Neural progenitor cell (in vitro differentiated cells): ENCODE data around the gene TUBGCP3. TPM values are rescaled to one million over a fixed set of nuclear protein-coding genes. Genes with fewer than 3 reads are reported as not detected.
A peak's percentile ranks its signal among the peaks of the same experiment; 100 is the strongest.

Experiments
- DNase-seq: peaks from one replicate; pipeline ENCODE4 v3.0.0-alpha.2; 2016; ENCODE audit warnings: low spot score
- H2AFZ ChIP-seq: fragments of 200-600 bp; sonication (generic); replicated peaks from 2 replicates; pipeline ENCODE4 v1.6.1; 2016; ENCODE audit warnings: antibody characterized with exemption
- H3F3A ChIP-seq: fragments of 200-600 bp; sonication (generic); 2 replicates; pipeline ENCODE4 v1.6.1; 2016; ENCODE audit warnings: antibody characterized with exemption, low read depth
- H3K27ac ChIP-seq: fragments of 200-600 bp; sonication (generic); 2 replicates; pipeline ENCODE4 v1.5.1; 2016; ENCODE audit warnings: mild to moderate bottlenecking
- H3K27me3 ChIP-seq: fragments of 200-600 bp; sonication (generic); 2 replicates; pipeline ENCODE4 v1.6.1; 2016; ENCODE audit warnings: mild to moderate bottlenecking, moderate library complexity
- H3K36me3 ChIP-seq: fragments of 200-600 bp; sonication (generic); 2 replicates; pipeline ENCODE4 v1.5.1; 2016
- H3K4me1 ChIP-seq: fragments of 200-600 bp; sonication (generic); 2 replicates; pipeline ENCODE4 v1.6.1; 2016; ENCODE audit warnings: mixed run types
- H3K4me2 ChIP-seq: fragments of 200-600 bp; sonication (generic); 2 replicates; pipeline ENCODE4 v1.6.1; 2016
- H3K4me3 ChIP-seq: fragments of 200-600 bp; sonication (generic); 2 replicates; pipeline ENCODE4 v1.5.1; 2016
- H3K79me2 ChIP-seq: fragments of 200-600 bp; sonication (generic); 2 replicates; pipeline ENCODE4 v1.6.1; 2016; ENCODE audit warnings: low read depth
- H3K9ac ChIP-seq: fragments of 200-600 bp; sonication (generic); 2 replicates; pipeline ENCODE4 v1.6.1; 2016
- H3K9me3 ChIP-seq: fragments of 200-600 bp; sonication (generic); 2 replicates; pipeline ENCODE4 v1.5.1; 2016; ENCODE audit warnings: low read depth
- H4K20me1 ChIP-seq: fragments of 200-600 bp; sonication (generic); 2 replicates; pipeline ENCODE4 v1.6.1; 2016; ENCODE audit warnings: low read depth
- H3K27ac Mint-ChIP-seq: 3 replicates; pipeline ENCODE4 v1.8.0; 2021; ENCODE audit warnings: mixed read lengths
- H3K27me3 Mint-ChIP-seq: 2 replicates; pipeline ENCODE4 v1.8.0; 2022; ENCODE audit warnings: low read depth, mild to moderate bottlenecking, inconsistent platforms, moderate library complexity, mixed read lengths; ENCODE audit not compliant: insufficient read depth
- H3K36me3 Mint-ChIP-seq: 3 replicates; pipeline ENCODE4 v1.8.0; 2021; ENCODE audit warnings: mixed read lengths
- H3K4me1 Mint-ChIP-seq: 3 replicates; pipeline ENCODE4 v1.8.0; 2021; ENCODE audit warnings: mixed read lengths
- H3K4me3 Mint-ChIP-seq: 3 replicates; pipeline ENCODE4 v1.8.0; 2021; ENCODE audit warnings: mild to moderate bottlenecking, moderate library complexity, mixed read lengths
- H3K9me3 Mint-ChIP-seq: 3 replicates; pipeline ENCODE4 v1.8.0; 2020; ENCODE audit warnings: mixed read lengths
- EZH2 ChIP-seq: fragments of 200-600 bp; sonication (generic); IDR thresholded peaks from 2 replicates; pipeline ENCODE4 v1.6.1; 2017; ENCODE audit warnings: antibody characterized with exemption, mild to moderate bottlenecking, moderate library complexity
- EZH2phosphoT487 ChIP-seq: fragments of 200-600 bp; sonication (generic); IDR thresholded peaks from 2 replicates; pipeline ENCODE4 v1.6.1; 2017; ENCODE audit warnings: antibody characterized with exemption
- total RNA-seq: library from RNA; depleted of rRNA; stranded (reverse); fragments of >200 nt; gene quantifications from 2 replicates; pipeline ENCODE4 v1.2.3, GENCODE V29; 2015; ENCODE audit warnings: low replicate concordance
- TF ChIP-seq, protein P1 (sequence below): fragments of 200-600 bp; sonication (generic); IDR thresholded peaks from 2 replicates; pipeline ENCODE4 v1.5.1; 2017; ENCODE audit warnings: antibody characterized with exemption, mild to moderate bottlenecking

Gene TUBGCP3
- total RNA-seq, 1 donor from 2014 or later = 33.6 TPM

DNA sequence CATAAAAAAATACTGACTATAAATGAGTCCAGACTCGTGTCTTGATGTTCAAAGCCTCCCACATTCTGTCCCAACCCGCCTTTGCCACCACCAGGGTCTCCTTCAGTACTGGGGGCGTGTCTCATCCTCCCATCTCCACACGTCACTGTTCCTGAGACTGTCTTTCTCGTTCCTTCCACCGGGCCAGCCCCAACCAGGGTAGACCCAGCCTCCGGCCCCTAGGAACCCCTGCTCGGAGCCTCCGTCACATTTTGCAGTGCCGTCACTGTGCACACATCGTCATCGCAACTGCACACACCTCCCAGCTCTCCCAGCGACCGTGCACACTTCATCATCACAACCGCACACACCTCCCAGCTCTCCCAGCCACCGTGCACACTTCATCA lies 138.4 kb downstream of the TUBGCP3 start:
- no peaks in the 10 kb centered on the region for H3K9me3 ChIP-seq
- Mint-ChIP-seq H3K4me1 (peaks cover 31% of the 10 kb centered on the region), H3K27ac (no peak overlapping the region), H3K27me3 (peaks cover 11% of the 10 kb centered on the region), H3K9me3 (no peaks in the 10 kb centered on the region), H3K36me3 (no peaks in the 10 kb centered on the region), H3K4me3 (peak overlapping the region; percentile 35)
- H2AFZ ChIP-seq = no peak overlapping the region
- no peak for DNase-seq
- no peaks in the 10 kb centered on the region for H3K4me1 ChIP-seq
- H3K27ac ChIP-seq = no peak overlapping the region
- peaks cover 17% of the 10 kb centered on the region for H3K27me3 ChIP-seq
- no peak overlapping the region for H3K4me2 ChIP-seq
- no peaks in the 10 kb centered on the region for H3F3A ChIP-seq
- TF ChIP-seq EZH2 (no peak), EZH2phosphoT487 (no peak)
- TF ChIP-seq, protein P1, sequence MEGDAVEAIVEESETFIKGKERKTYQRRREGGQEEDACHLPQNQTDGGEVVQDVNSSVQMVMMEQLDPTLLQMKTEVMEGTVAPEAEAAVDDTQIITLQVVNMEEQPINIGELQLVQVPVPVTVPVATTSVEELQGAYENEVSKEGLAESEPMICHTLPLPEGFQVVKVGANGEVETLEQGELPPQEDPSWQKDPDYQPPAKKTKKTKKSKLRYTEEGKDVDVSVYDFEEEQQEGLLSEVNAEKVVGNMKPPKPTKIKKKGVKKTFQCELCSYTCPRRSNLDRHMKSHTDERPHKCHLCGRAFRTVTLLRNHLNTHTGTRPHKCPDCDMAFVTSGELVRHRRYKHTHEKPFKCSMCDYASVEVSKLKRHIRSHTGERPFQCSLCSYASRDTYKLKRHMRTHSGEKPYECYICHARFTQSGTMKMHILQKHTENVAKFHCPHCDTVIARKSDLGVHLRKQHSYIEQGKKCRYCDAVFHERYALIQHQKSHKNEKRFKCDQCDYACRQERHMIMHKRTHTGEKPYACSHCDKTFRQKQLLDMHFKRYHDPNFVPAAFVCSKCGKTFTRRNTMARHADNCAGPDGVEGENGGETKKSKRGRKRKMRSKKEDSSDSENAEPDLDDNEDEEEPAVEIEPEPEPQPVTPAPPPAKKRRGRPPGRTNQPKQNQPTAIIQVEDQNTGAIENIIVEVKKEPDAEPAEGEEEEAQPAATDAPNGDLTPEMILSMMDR = no peak
- H3K9ac ChIP-seq = no peak overlapping the region
- no peaks in the 10 kb centered on the region for H3K36me3 ChIP-seq
- no peaks in the 10 kb centered on the region for H4K20me1 ChIP-seq
- no peaks in the 10 kb centered on the region for H3K79me2 ChIP-seq
- H3K4me3 ChIP-seq = no peak overlapping the region

DNA sequence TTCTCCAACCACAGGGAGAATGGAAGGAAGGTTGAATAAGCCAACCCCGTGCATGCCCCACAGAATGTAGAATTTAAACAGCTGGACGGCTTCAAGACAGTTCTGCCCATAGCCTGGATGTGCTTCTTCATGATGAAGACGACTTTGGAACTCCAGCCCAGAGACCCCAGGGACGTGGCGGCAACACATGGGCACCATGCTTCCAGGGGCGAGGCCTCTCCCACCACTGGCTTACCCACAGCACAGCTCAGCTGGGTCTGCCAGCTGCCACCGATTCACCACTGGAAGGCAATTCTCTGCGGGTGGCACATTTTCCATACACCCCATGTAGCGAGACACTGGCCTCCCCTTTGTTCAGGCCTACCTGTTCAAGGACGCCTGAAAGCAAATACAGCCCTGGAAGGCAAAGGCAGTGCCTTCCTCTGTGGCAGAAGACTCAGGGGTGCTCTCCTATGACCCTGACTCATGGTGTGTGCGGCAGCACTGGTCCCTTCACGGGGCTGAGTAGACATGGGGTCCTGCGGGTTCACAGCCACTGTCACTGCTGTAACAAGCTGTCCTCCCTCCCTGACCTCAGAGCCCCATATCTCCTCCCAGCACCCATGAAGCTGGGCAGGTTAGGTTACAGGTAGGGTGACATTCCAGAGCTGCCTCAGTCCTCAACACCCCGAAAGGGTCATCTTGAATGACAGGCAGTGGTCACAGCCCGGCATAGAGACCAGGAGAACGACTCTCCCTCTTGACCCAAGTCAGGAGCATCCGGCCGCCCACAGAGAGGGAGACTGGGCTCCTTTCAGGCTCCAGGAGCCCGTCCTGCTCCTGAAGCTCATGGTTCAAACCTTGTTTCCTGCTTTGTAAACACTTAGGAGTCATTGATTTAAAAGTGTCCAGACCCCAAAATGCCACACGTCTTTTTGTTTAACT lies 139.1 kb downstream of the TUBGCP3 start:
- no peak overlapping the region for H3K27ac Mint-ChIP-seq
- Histone ChIP-seq H3K4me2 (no peak overlapping the region), H3K9ac (no peak overlapping the region), H3K36me3 (no peaks in the 10 kb centered on the region), H3K4me1 (no peaks in the 10 kb centered on the region), H3K27me3 (peaks cover 22% of the 10 kb centered on the region), H4K20me1 (no peaks in the 10 kb centered on the region), H3K9me3 (no peaks in the 10 kb centered on the region), H2AFZ (no peak overlapping the region), H3K27ac (no peak overlapping the region), H3K4me3 (no peak overlapping the region), H3K79me2 (no peaks in the 10 kb centered on the region), H3F3A (no peaks in the 10 kb centered on the region)
- peaks cover 31% of the 10 kb centered on the region for H3K4me1 Mint-ChIP-seq
- TF ChIP-seq EZH2phosphoT487 = no peak
- TF ChIP-seq, protein P1 = no peak
- TF ChIP-seq EZH2 = no peak
- H3K9me3 Mint-ChIP-seq = no peaks in the 10 kb centered on the region
- H3K27me3 Mint-ChIP-seq = peaks cover 11% of the 10 kb centered on the region
- no peak for DNase-seq
- no peaks in the 10 kb centered on the region for H3K36me3 Mint-ChIP-seq
- no peak overlapping the region for H3K4me3 Mint-ChIP-seq

DNA sequence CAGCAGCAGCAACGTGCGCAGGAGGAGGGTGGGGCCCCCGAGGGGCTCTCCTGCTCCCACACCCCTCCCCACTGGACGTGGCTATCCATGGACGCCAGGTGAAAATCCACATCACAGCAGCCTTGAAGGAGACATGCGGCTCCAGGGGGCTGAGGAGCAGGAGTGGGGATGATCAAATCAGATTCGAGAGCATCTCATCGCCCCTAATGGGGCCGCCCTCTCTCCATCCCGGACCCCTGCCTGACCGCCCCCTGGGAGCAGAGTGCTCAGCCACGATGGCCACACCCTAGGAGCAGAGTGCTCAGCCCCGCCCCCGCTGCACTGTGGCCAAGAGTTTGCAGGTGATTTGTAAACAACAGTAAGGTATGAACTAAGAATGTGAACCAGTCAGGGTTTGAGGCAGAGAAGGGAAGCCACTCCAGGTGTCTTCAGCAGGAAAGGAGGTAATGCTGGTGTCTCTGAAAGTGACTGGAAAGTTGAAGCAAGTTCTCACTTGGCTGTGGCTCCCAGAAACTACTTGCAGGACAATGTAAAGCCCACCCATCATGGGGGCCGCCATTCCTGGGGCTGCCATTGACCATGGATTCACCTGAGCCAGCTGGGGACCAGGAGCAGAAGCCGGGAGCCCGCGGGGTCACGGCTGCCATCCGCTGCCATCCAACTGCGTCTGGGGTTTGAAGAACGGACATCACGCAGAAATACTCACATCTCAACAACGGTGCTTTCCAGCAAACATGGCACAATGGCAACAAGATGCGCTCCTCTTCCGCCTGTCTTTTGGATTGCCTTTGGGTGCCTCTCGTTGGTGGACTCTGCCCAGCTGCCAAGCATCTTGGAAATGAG lies 140.0 kb downstream of the TUBGCP3 start:
- TF ChIP-seq EZH2phosphoT487 = no peak
- TF ChIP-seq EZH2 = no peak
- TF ChIP-seq, protein P1 = no peak
- H3K9me3 Mint-ChIP-seq = no peaks in the 10 kb centered on the region
- Histone ChIP-seq H3K4me3 (no peak overlapping the region), H2AFZ (no peak overlapping the region), H3K27ac (no peak overlapping the region), H3F3A (peaks cover 2% of the 10 kb centered on the region), H4K20me1 (no peaks in the 10 kb centered on the region), H3K36me3 (no peaks in the 10 kb centered on the region), H3K4me1 (peaks cover 9% of the 10 kb centered on the region), H3K4me2 (no peak overlapping the region), H3K9ac (no peak overlapping the region), H3K27me3 (peaks cover 25% of the 10 kb centered on the region), H3K79me2 (no peaks in the 10 kb centered on the region), H3K9me3 (no peaks in the 10 kb centered on the region)
- H3K4me3 Mint-ChIP-seq = no peak overlapping the region
- peaks cover 36% of the 10 kb centered on the region for H3K4me1 Mint-ChIP-seq
- H3K27me3 Mint-ChIP-seq = peaks cover 14% of the 10 kb centered on the region
- H3K36me3 Mint-ChIP-seq = no peaks in the 10 kb centered on the region
- DNase-seq = no peak
- no peak overlapping the region for H3K27ac Mint-ChIP-seq
